Measurements from ENCODE around the gene SFN. TPM values are rescaled to one million over a fixed set of nuclear protein-coding genes. Genes with fewer than 3 reads are reported as not detected.

SFN gene
- total and polyA plus RNA-seq, 2 of the 4 experiments (the other 2 are of a cell fraction), result 0.18 to 0.34 TPM

GRCh38 chr1:26856604-26857469, 6.1 kb upstream of the SFN start:
- no peaks in the 10 kb centered on the region for H3K9me3 ChIP-seq (ENCODE audit: control insufficient read depth, insufficient read depth, low read length)
- CTCF ChIA-PET, result interaction anchor here (0.5 kb wide), 1 partner anchor 111 kb away, joined by 3 read pairs; no protein-coding TSS in a partner anchor

More at GRCh38 chr1:26856604-26857469, 6.1 kb upstream of the SFN start:
- H2BK15ac ChIP-seq (ENCODE audit: low read depth, low read length), result no peak overlapping the region
- H3K9me1 ChIP-seq (ENCODE audit: insufficient read depth, low read length), result no peaks in the 10 kb centered on the region
- H3K4me2 ChIP-seq (ENCODE audit: low read depth, low read length), result no peak overlapping the region
- H3K4me1 ChIP-seq (ENCODE audit: control insufficient read depth, insufficient read depth, low read length), result no peaks in the 10 kb centered on the region
- 70% methylated on average over 3 of the region's 21 CpGs; no CpG with 5 or more reads in 1 of the 2 experiments for WGBS, 2 experiments (ENCODE audit: extremely low coverage in 2 of 2, insufficient read length in 1 of 2)
- POLR2A ChIA-PET (ENCODE audit: unreplicated experiment), result no interaction called here
- no peak overlapping the region for H4K8ac ChIP-seq (ENCODE audit: low read depth in 2 of 2, low read length in 2 of 2)
- H3K18ac ChIP-seq (ENCODE audit: low read depth, low read length), result no peak overlapping the region
- H2BK5ac ChIP-seq (ENCODE audit: low read depth, low read length, poor library complexity, severe bottlenecking), result no peak overlapping the region
- H3K4ac ChIP-seq (ENCODE audit: low read depth, low read length), result no peak overlapping the region
- H2AFZ ChIP-seq (replicated peaks; ENCODE audit: low read length, poor library complexity), result no peak overlapping the region
- H2AK9ac ChIP-seq (replicated peaks; ENCODE audit: low read depth, low read length, poor library complexity), result peak overlapping the region; percentile 13
- peaks cover 1% of the 10 kb centered on the region; the same call in 1 of the 2 replicates for H4K20me1 ChIP-seq (ENCODE audit: insufficient read depth, low read length)
- no peak overlapping the region for H2AK5ac ChIP-seq (ENCODE audit: low read depth, low read length)
- H3K9ac ChIP-seq (ENCODE audit: low read depth, low read length), result no peak overlapping the region
- no peak overlapping the region for H3K14ac ChIP-seq (replicated peaks; ENCODE audit: low read depth, low read length)
- ATAC-seq (ENCODE audit: low read depth) (no peak), DNase-seq (no peak)
- in situ Hi-C loops (cut with MboI; ENCODE audit: low sequenced_read_pairs), result no loop called here
- H3K23ac ChIP-seq (ENCODE audit: low read depth, low read length), result no peak overlapping the region
- no peak overlapping the region for H2BK120ac ChIP-seq (ENCODE audit: low read depth, low read length)
- TF ChIP-seq NFE2L2 (IDR thresholded peaks at IDR 0.05; ENCODE audit: low read depth, low read length) (no peak), MXI1 (IDR thresholded peaks at IDR 0.05; ENCODE audit: borderline replicate concordance, low read depth, low read length) (no peak), SMC3 (IDR thresholded peaks at IDR 0.05; ENCODE audit: low read depth, low read length) (no peak), CEBPB (IDR thresholded peaks at IDR 0.05; ENCODE audit: low read depth, low read length) (no peak), CHD1 (IDR thresholded peaks at IDR 0.05; ENCODE audit: low read depth, low read length) (no peak), MAZ (IDR thresholded peaks at IDR 0.05; ENCODE audit: borderline replicate concordance, low read depth, low read length) (no peak), USF2 (IDR thresholded peaks at IDR 0.05; ENCODE audit: low read depth, low read length) (no peak), BHLHE40 (IDR thresholded peaks at IDR 0.05; ENCODE audit: low read depth, low read length) (no peak), CTCF (conservative IDR thresholded peaks at IDR 0.05; ENCODE audit: low read depth, low read length) (no peak), MAFK (IDR thresholded peaks at IDR 0.05; ENCODE audit: low read depth, low read length) (no peak), RFX5 (IDR thresholded peaks at IDR 0.05; ENCODE audit: low read depth, low read length) (no peak), RAD21 (IDR thresholded peaks at IDR 0.05; ENCODE audit: low read length) (no peak), POLR2A (IDR thresholded peaks at IDR 0.05; ENCODE audit: low read depth, low read length) (no peak), RCOR1 (IDR thresholded peaks at IDR 0.05; ENCODE audit: insufficient replicate concordance, low read length) (no peak)
- no peaks in the 10 kb centered on the region for H3K79me1 ChIP-seq (ENCODE audit: low read depth in 1 of 2, low read length in 2 of 2)
- dilution Hi-C loops (cut with HindIII; ENCODE audit: low sequenced_read_pairs, unreplicated experiment), result no loop called here
- H4K5ac ChIP-seq (ENCODE audit: low read depth, low read length), result no peak overlapping the region
- no peak overlapping the region for H4K91ac ChIP-seq (ENCODE audit: insufficient read depth, low read depth, low read length)
- intact Hi-C loops (cut with micrococcal nuclease), result no loop called here
- no peaks in the 10 kb centered on the region for H3K27me3 ChIP-seq (ENCODE audit: control insufficient read depth, insufficient read depth, low read length)
- H3K27ac ChIP-seq (ENCODE audit: insufficient read depth, low read length), result no peak overlapping the region
- H3K36me3 ChIP-seq (ENCODE audit: control insufficient read depth, insufficient read depth, low read length), result peaks cover 31% of the 10 kb centered on the region
- H3K56ac ChIP-seq (ENCODE audit: extremely low read depth, insufficient read depth, low read length), result no peak overlapping the region
- no TSS peak for BruUV-seq (replicated peaks)
- no peak overlapping the region for H3K4me3 ChIP-seq (ENCODE audit: insufficient read depth, low read depth, low read length)
- H2BK20ac ChIP-seq (ENCODE audit: low read depth, low read length), result no peak overlapping the region
